Measurements from ENCODE around the gene SOCS3. TPM values are rescaled to one million over a fixed set of nuclear protein-coding genes. Genes with fewer than 3 reads are reported as not detected.
"Not testable (repeated sequence)": the region's sequence is repeated elsewhere in the genome, so short reads cannot be mapped to it uniquely, and the experiment has no call there.

SOCS3 gene
- total and polyA plus RNA-seq, 4 donors: 15.5 to 182 (median 91.5) TPM

DNA sequence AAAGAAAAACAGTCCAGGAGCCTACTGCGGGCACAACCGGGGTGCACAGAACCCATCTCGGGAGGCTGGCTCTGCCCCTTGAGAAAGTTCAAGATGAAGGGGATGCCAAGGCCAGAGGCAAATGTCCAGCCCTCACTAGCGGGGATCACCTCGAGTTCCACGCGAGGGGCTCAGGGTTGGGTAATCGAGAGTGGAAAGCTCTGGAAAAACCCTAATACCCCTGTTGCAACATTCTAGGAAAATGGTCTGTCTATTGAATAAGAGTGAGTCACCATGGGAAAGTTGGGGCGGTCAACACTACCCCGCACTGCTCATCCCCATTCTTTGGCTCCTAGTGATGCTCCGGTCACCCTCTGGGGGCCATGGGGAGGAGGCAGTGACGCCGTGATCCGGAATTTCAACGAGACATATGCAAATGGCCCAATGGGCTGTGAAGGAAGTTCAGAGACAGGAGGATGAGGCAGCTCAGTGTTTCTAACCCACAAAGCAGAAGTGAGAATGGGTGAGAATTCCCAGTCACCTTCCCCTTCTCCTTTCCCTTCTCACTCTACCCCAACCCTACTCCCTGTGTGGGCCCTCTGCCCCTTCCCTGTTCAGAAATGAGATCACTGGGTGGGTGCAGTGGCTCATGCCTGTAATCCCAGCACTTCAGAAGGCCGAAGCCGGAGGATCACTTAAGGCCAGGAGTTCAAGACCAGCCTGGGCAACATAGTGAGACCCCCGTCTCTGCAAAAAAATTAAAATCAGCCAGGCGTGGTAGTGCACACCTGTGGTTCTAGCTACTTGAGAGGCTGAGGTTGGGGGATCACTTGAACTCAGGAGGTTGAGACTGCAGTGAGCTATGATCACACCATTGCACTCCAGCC, 22.4 kb downstream of the SOCS3 start:
- Histone ChIP-seq H3K4me1 (ENCODE audit: control insufficient read depth in 1 of 2, insufficient read depth in 2 of 2, low read length in 2 of 2) (no peaks in the 10 kb centered on the region), H3K27me3 (ENCODE audit: control insufficient read depth in 1 of 2, insufficient read depth in 2 of 2, low read length in 1 of 2) (no peaks in the 10 kb centered on the region), H3K36me3 (ENCODE audit: control insufficient read depth in 1 of 2, insufficient read depth in 2 of 2, low read length in 1 of 2) (no peaks in the 10 kb centered on the region), H3K27ac (ENCODE audit: low read depth in 1 of 2, low read length in 2 of 2) (no peak overlapping the region), H3K9me3 (ENCODE audit: control insufficient read depth, low read length) (no peaks in the 10 kb centered on the region), H3K4me3 (ENCODE audit: low read length in 2 of 2) (no peak overlapping the region)
- ATAC-seq (ENCODE audit: low FRiP score) (no peak), DNase-seq (peak in 1 of 2 donors; percentile 80)
- WGBS, 2 donors: 89 to 94% methylated on average over 19 of the region's 19 CpGs
- intact Hi-C loops (cut with DNase I): no loop called here

GRCh38 chr17:78335209-78335608, 24.7 kb downstream of the SOCS3 start:
- H3K4me1 ChIP-seq (ENCODE audit: control insufficient read depth in 1 of 2, insufficient read depth in 2 of 2, low read length in 2 of 2): no peaks in the 10 kb centered on the region
- no peak for DNase-seq
- no peak overlapping the region for H3K27ac ChIP-seq (ENCODE audit: low read depth in 1 of 2, low read length in 2 of 2)
- H3K36me3 ChIP-seq (ENCODE audit: control insufficient read depth in 1 of 2, insufficient read depth in 2 of 2, low read length in 1 of 2): no peaks in the 10 kb centered on the region
- no peaks in the 10 kb centered on the region for H3K27me3 ChIP-seq (ENCODE audit: control insufficient read depth in 1 of 2, insufficient read depth in 2 of 2, low read length in 1 of 2)
- H3K4me3 ChIP-seq (ENCODE audit: low read length in 2 of 2): no peak overlapping the region
- intact Hi-C loops (cut with DNase I): no loop called here
- ATAC-seq (ENCODE audit: low FRiP score): no peak
- no peaks in the 10 kb centered on the region for H3K9me3 ChIP-seq (ENCODE audit: control insufficient read depth, low read length)
- 71 to 81% methylated on average over 11 of the region's 11 CpGs for WGBS, 2 donors

DNA sequence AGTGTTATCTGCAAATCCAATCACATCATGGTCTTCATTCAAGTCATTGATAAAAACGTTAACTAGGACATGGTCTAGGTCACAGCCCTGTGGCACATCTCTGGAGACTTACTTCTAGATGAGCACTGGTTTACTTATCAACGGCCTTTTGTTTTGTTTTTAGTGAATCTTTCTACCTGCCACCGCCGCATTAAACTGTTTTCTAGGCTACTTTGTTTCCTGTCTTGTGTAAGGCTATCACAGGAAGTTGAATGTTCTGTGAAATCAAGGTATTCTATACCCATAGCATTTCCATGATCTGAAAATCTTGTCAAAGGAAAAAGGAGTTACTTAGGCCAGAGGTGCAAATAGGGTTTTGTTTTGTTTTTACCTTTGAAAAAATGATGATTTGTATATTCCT, 26.9 kb downstream of the SOCS3 start:
- Histone ChIP-seq H3K27me3 (ENCODE audit: control insufficient read depth in 1 of 2, insufficient read depth in 2 of 2, low read length in 1 of 2) (no peaks in the 10 kb centered on the region), H3K36me3 (ENCODE audit: control insufficient read depth in 1 of 2, insufficient read depth in 2 of 2, low read length in 1 of 2) (no peaks in the 10 kb centered on the region), H3K4me3 (ENCODE audit: low read length in 2 of 2) (no peak overlapping the region), H3K4me1 (ENCODE audit: control insufficient read depth in 1 of 2, insufficient read depth in 2 of 2, low read length in 2 of 2) (no peaks in the 10 kb centered on the region), H3K9me3 (ENCODE audit: control insufficient read depth, low read length) (no peaks in the 10 kb centered on the region), H3K27ac (ENCODE audit: low read depth in 1 of 2, low read length in 2 of 2) (no peak overlapping the region)
- intact Hi-C loops (cut with DNase I): no loop called here
- 86 to 89% methylated on average over 4 of the region's 4 CpGs for WGBS, 2 donors
- DNase-seq: no peak
- no peak for ATAC-seq (ENCODE audit: low FRiP score)

GRCh38 chr17:78331355-78331754, 28.5 kb downstream of the SOCS3 start:
- H3K27ac ChIP-seq (ENCODE audit: low read depth in 1 of 2, low read length in 2 of 2); H3K36me3 ChIP-seq (ENCODE audit: control insufficient read depth in 1 of 2, insufficient read depth in 2 of 2, low read length in 1 of 2); ATAC-seq (ENCODE audit: low FRiP score); H3K4me1 ChIP-seq (ENCODE audit: control insufficient read depth in 1 of 2, insufficient read depth in 2 of 2, low read length in 2 of 2); intact Hi-C loops (cut with DNase I); DNase-seq; H3K4me3 ChIP-seq (ENCODE audit: low read length in 2 of 2); H3K9me3 ChIP-seq (ENCODE audit: control insufficient read depth, low read length); H3K27me3 ChIP-seq (ENCODE audit: control insufficient read depth in 1 of 2, insufficient read depth in 2 of 2, low read length in 1 of 2): not testable (repeated sequence)
- WGBS, 2 donors: 91 to 92% methylated on average over 12 of the region's 12 CpGs

GRCh38 chr17:78330570-78331224, 29.2 kb downstream of the SOCS3 start:
- WGBS, 2 donors: 74 to 75% methylated on average over 13 of the region's 13 CpGs
- ATAC-seq (ENCODE audit: low FRiP score) (no peak), DNase-seq (no peak)
- Histone ChIP-seq H3K27me3 (ENCODE audit: control insufficient read depth in 1 of 2, insufficient read depth in 2 of 2, low read length in 1 of 2) (no peaks in the 10 kb centered on the region), H3K4me3 (ENCODE audit: low read length in 2 of 2) (no peak overlapping the region), H3K27ac (ENCODE audit: low read depth in 1 of 2, low read length in 2 of 2) (no peak overlapping the region), H3K9me3 (ENCODE audit: control insufficient read depth, low read length) (no peaks in the 10 kb centered on the region), H3K36me3 (ENCODE audit: control insufficient read depth in 1 of 2, insufficient read depth in 2 of 2, low read length in 1 of 2) (no peaks in the 10 kb centered on the region), H3K4me1 (ENCODE audit: control insufficient read depth in 1 of 2, insufficient read depth in 2 of 2, low read length in 2 of 2) (no peaks in the 10 kb centered on the region)
- intact Hi-C loops (cut with DNase I): no loop called here

GRCh38 chr17:78329263-78330059, 30.4 kb downstream of the SOCS3 start:
- ATAC-seq (ENCODE audit: low FRiP score) (no peak), DNase-seq (peak in 1 of 2 donors; percentile 75)
- intact Hi-C loops (cut with DNase I): no loop called here
- H3K27me3 ChIP-seq (ENCODE audit: control insufficient read depth in 1 of 2, insufficient read depth in 2 of 2, low read length in 1 of 2): no peaks in the 10 kb centered on the region
- 82 to 83% methylated on average over 16 of the region's 16 CpGs for WGBS, 2 donors
- no peaks in the 10 kb centered on the region for H3K4me1 ChIP-seq (ENCODE audit: control insufficient read depth in 1 of 2, insufficient read depth in 2 of 2, low read length in 2 of 2)
- no peak overlapping the region for H3K27ac ChIP-seq (ENCODE audit: low read depth in 1 of 2, low read length in 2 of 2)
- no peaks in the 10 kb centered on the region for H3K36me3 ChIP-seq (ENCODE audit: control insufficient read depth in 1 of 2, insufficient read depth in 2 of 2, low read length in 1 of 2)
- no peaks in the 10 kb centered on the region for H3K9me3 ChIP-seq (ENCODE audit: control insufficient read depth, low read length)
- H3K4me3 ChIP-seq (ENCODE audit: low read length in 2 of 2): no peak overlapping the region

GRCh38 chr17:78327880-78328279, 32.0 kb downstream of the SOCS3 start:
- Histone ChIP-seq H3K4me1 (ENCODE audit: control insufficient read depth in 1 of 2, insufficient read depth in 2 of 2, low read length in 2 of 2) (no peaks in the 10 kb centered on the region), H3K4me3 (ENCODE audit: low read length in 2 of 2) (no peak overlapping the region), H3K27me3 (ENCODE audit: control insufficient read depth in 1 of 2, insufficient read depth in 2 of 2, low read length in 1 of 2) (no peaks in the 10 kb centered on the region), H3K36me3 (ENCODE audit: control insufficient read depth in 1 of 2, insufficient read depth in 2 of 2, low read length in 1 of 2) (no peaks in the 10 kb centered on the region), H3K27ac (ENCODE audit: low read depth in 1 of 2, low read length in 2 of 2) (no peak overlapping the region), H3K9me3 (ENCODE audit: control insufficient read depth, low read length) (no peaks in the 10 kb centered on the region)
- intact Hi-C loops (cut with DNase I): no loop called here
- ATAC-seq (ENCODE audit: low FRiP score) (no peak), DNase-seq (no peak)
- WGBS, 2 donors: 95 to 96% methylated on average over 5 of the region's 5 CpGs

DNA sequence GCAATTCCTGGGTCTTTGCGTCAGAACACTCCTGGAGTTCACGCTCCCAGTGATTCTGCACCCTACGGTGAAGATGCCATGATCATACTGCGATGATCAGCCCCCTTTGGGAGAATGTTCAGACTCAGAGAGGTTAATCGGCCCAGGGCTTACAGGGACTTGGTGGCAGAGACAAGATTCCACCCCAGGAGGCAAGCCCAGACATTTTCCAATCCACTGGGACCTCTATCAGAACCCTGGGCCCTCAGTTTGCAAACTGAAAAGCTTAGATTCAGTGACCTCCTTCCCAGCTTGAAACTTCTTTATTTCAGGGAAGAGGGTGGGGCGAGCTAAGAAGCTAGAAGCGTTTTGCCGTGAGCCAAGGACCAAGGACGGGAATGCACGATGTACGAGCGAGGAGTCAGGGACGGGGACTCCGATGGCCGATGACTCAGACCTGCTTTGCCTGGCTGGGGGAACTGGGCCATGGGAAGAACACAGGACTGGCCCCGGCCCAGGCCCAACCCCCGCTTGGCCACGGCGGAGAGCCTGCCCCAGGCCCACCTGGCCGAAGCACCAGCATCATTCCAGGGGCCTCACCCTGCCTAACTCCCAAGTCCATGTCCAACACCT, 34.7 kb downstream of the SOCS3 start:
- DNase-seq (peak in 1 of 2 donors; percentile 80), ATAC-seq (ENCODE audit: low FRiP score) (peak; percentile 58)
- Histone ChIP-seq H3K4me1 (ENCODE audit: control insufficient read depth in 1 of 2, insufficient read depth in 2 of 2, low read length in 2 of 2) (no peaks in the 10 kb centered on the region), H3K36me3 (ENCODE audit: control insufficient read depth in 1 of 2, insufficient read depth in 2 of 2, low read length in 1 of 2) (no peaks in the 10 kb centered on the region), H3K27ac (ENCODE audit: low read depth in 1 of 2, low read length in 2 of 2) (peak overlapping the region in 1 of 2 donors; percentile 11), H3K4me3 (ENCODE audit: low read length in 2 of 2) (no peak overlapping the region), H3K27me3 (ENCODE audit: control insufficient read depth in 1 of 2, insufficient read depth in 2 of 2, low read length in 1 of 2) (no peaks in the 10 kb centered on the region), H3K9me3 (ENCODE audit: control insufficient read depth, low read length) (no peaks in the 10 kb centered on the region)
- intact Hi-C loops (cut with DNase I): no loop called here
- 87 to 94% methylated on average over 20 of the region's 20 CpGs for WGBS, 2 donors

Measured in aorta (tissue), 5 donors.